ENCODE results near the gene TUBG2. TPM values are rescaled to one million over a fixed set of nuclear protein-coding genes. Genes with fewer than 3 reads are reported as not detected.

The TUBG2 gene
- total RNA-seq, 6 experiments from 2014 or later, result 15.2 to 17.3 (median 16.9) TPM

DNA sequence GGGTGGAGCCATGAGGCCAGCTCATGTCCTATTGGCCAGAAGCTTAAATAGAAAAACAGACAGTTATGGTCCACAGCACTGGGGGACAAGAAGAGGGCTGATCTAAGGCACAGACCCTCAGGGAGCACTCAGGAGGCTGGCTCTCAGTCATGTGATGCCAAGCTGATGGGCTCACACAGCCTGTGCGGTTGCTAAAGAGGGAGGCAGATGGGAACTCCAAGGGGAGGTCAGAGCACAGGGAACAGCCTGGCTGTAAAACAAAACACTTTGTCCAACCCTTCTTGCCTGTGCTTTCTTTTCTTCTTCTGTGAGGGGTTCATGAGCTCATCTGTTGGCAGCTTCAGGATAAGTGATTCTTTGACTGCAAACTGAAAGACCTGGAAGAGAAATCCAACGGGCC, 50.5 kb downstream of the TUBG2 start:
- TF ChIP-seq, protein P1, sequence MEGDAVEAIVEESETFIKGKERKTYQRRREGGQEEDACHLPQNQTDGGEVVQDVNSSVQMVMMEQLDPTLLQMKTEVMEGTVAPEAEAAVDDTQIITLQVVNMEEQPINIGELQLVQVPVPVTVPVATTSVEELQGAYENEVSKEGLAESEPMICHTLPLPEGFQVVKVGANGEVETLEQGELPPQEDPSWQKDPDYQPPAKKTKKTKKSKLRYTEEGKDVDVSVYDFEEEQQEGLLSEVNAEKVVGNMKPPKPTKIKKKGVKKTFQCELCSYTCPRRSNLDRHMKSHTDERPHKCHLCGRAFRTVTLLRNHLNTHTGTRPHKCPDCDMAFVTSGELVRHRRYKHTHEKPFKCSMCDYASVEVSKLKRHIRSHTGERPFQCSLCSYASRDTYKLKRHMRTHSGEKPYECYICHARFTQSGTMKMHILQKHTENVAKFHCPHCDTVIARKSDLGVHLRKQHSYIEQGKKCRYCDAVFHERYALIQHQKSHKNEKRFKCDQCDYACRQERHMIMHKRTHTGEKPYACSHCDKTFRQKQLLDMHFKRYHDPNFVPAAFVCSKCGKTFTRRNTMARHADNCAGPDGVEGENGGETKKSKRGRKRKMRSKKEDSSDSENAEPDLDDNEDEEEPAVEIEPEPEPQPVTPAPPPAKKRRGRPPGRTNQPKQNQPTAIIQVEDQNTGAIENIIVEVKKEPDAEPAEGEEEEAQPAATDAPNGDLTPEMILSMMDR (IDR thresholded peaks at IDR 0.05), result no peak
- no peaks in the 10 kb centered on the region for H3K4me1 Mint-ChIP-seq (ENCODE audit: low read depth)
- no peak overlapping the region for H3K27ac Mint-ChIP-seq
- no peaks in the 10 kb centered on the region for H3K27me3 Mint-ChIP-seq (ENCODE audit: insufficient read depth)
- H3K36me3 Mint-ChIP-seq (ENCODE audit: low read depth), result peaks cover 29% of the 10 kb centered on the region
- no peak for DNase-seq
- no peaks in the 10 kb centered on the region for H3K9me3 Mint-ChIP-seq
- no peak overlapping the region for H3K4me3 Mint-ChIP-seq

Small RNAs within 50 kb of the gene (microRNA-seq; reads per million reads assigned to microRNA genes)
- gene MIR6780A, result 3.9 reads per million

Other genes with a start within 250 kb of the TUBG2 start
- 1,000 to 10,000 TPM; 1,059 to 1,221 (median 1,100) TPM for gene CAVIN1, start 236.0 kb upstream of the TUBG2 start, total RNA-seq (2021; fragmentation: NEBNext Ultra II Directional; extraction: Animal tissue kit (Norgen Biotek cat#: 25700))
- 10 to 100 TPM; 29.6 to 56.7 (median 37.1) TPM for gene ATP6V0A1, start 200.4 kb upstream of the TUBG2 start, total RNA-seq (2021; fragmentation: NEBNext Ultra II Directional; extraction: Animal tissue kit (Norgen Biotek cat#: 25700))
- gene NAGLU, start 123.0 kb upstream of the TUBG2 start, total RNA-seq (2021; fragmentation: NEBNext Ultra II Directional; extraction: Animal tissue kit (Norgen Biotek cat#: 25700)), result 10 to 100 TPM; 38.7 to 43.1 (median 39.9) TPM
- 1 to 10 TPM in 4 of 6 experiments, under 1 TPM in 2; 0.66 to 1.5 (median 1.1) TPM for gene HSD17B1, start 106.4 kb upstream of the TUBG2 start, total RNA-seq (2021; fragmentation: NEBNext Ultra II Directional; extraction: Animal tissue kit (Norgen Biotek cat#: 25700))
- 10 to 100 TPM; 64.6 to 77.6 (median 71.1) TPM for gene COASY, start 97.1 kb upstream of the TUBG2 start, total RNA-seq (2021; fragmentation: NEBNext Ultra II Directional; extraction: Animal tissue kit (Norgen Biotek cat#: 25700))
- gene MLX, start 92.2 kb upstream of the TUBG2 start, total RNA-seq (2021; fragmentation: NEBNext Ultra II Directional; extraction: Animal tissue kit (Norgen Biotek cat#: 25700)), result 10 to 100 TPM; 40.7 to 48.3 (median 47.0) TPM
- 10 to 100 TPM in 5 of 6 experiments, 1 to 10 TPM in 1; 7.3 to 18.2 (median 16.0) TPM for gene PSMC3IP, start 81.6 kb upstream of the TUBG2 start, total RNA-seq (2021; fragmentation: NEBNext Ultra II Directional; extraction: Animal tissue kit (Norgen Biotek cat#: 25700))
- gene RETREG3, start 49.9 kb upstream of the TUBG2 start, total RNA-seq (2021; fragmentation: NEBNext Ultra II Directional; extraction: Animal tissue kit (Norgen Biotek cat#: 25700)), result 10 to 100 TPM; 42.5 to 61.1 (median 48.9) TPM
- gene TUBG1, start 49.6 kb upstream of the TUBG2 start, total RNA-seq (2021; fragmentation: NEBNext Ultra II Directional; extraction: Animal tissue kit (Norgen Biotek cat#: 25700)), result 100 to 1,000 TPM in 5 of 6 experiments, 10 to 100 TPM in 1; 85.5 to 127 (median 112) TPM
- 10 to 100 TPM; 16.4 to 22.4 (median 19.1) TPM for gene PLEKHH3, start 17.7 kb downstream of the TUBG2 start, total RNA-seq (2021; fragmentation: NEBNext Ultra II Directional; extraction: Animal tissue kit (Norgen Biotek cat#: 25700))
- gene CCR10, start 22.6 kb downstream of the TUBG2 start, total RNA-seq (2021; fragmentation: NEBNext Ultra II Directional; extraction: Animal tissue kit (Norgen Biotek cat#: 25700)), result 1 to 10 TPM; 1.7 to 2.9 (median 2.2) TPM
- 10 to 100 TPM; 26.0 to 43.7 (median 37.7) TPM for gene CNTNAP1, start 23.2 kb downstream of the TUBG2 start, total RNA-seq (2021; fragmentation: NEBNext Ultra II Directional; extraction: Animal tissue kit (Norgen Biotek cat#: 25700))
- 10 to 100 TPM; 18.3 to 21.2 (median 19.2) TPM for gene EZH1, start 85.8 kb downstream of the TUBG2 start, total RNA-seq (2021; fragmentation: NEBNext Ultra II Directional; extraction: Animal tissue kit (Norgen Biotek cat#: 25700))
- 1 to 10 TPM in 3 of 6 experiments, under 1 TPM in 3; 0.40 to 1.3 (median 0.80) TPM for gene RAMP2, start 101.9 kb downstream of the TUBG2 start, total RNA-seq (2021; fragmentation: NEBNext Ultra II Directional; extraction: Animal tissue kit (Norgen Biotek cat#: 25700))
- gene VPS25, start 114.2 kb downstream of the TUBG2 start, total RNA-seq (2021; fragmentation: NEBNext Ultra II Directional; extraction: Animal tissue kit (Norgen Biotek cat#: 25700)), result 10 to 100 TPM; 79.3 to 94.5 (median 90.5) TPM
- gene WNK4, start 121.3 kb downstream of the TUBG2 start, total RNA-seq (2021; fragmentation: NEBNext Ultra II Directional; extraction: Animal tissue kit (Norgen Biotek cat#: 25700)), result 10 to 100 TPM; 22.2 to 33.0 (median 24.3) TPM
- 10 to 100 TPM; 52.8 to 67.3 (median 61.1) TPM for gene COA3, start 139.4 kb downstream of the TUBG2 start, total RNA-seq (2021; fragmentation: NEBNext Ultra II Directional; extraction: Animal tissue kit (Norgen Biotek cat#: 25700))
- under 1 TPM in 1 of 6 experiments, not detected in 5; 0.19 TPM for gene CNTD1, start 139.6 kb downstream of the TUBG2 start, total RNA-seq (2021; fragmentation: NEBNext Ultra II Directional; extraction: Animal tissue kit (Norgen Biotek cat#: 25700))
- gene BECN1, start 165.0 kb downstream of the TUBG2 start, total RNA-seq (2021; fragmentation: NEBNext Ultra II Directional; extraction: Animal tissue kit (Norgen Biotek cat#: 25700)), result 100 to 1,000 TPM in 3 of 6 experiments, 10 to 100 TPM in 3; 95.6 to 113 (median 99.9) TPM
- 100 to 1,000 TPM; 153 to 184 (median 162) TPM for gene PSME3, start 174.1 kb downstream of the TUBG2 start, total RNA-seq (2021; fragmentation: NEBNext Ultra II Directional; extraction: Animal tissue kit (Norgen Biotek cat#: 25700))
- under 1 TPM; 0.20 to 0.78 (median 0.41) TPM for gene AOC2, start 185.3 kb downstream of the TUBG2 start, total RNA-seq (2021; fragmentation: NEBNext Ultra II Directional; extraction: Animal tissue kit (Norgen Biotek cat#: 25700))
- under 1 TPM in 4 of 6 experiments, not detected in 2; 0.05 to 0.14 (median 0.06) TPM for gene AOC3, start 191.9 kb downstream of the TUBG2 start, total RNA-seq (2021; fragmentation: NEBNext Ultra II Directional; extraction: Animal tissue kit (Norgen Biotek cat#: 25700))
- not detected for gene G6PC1, start 241.5 kb downstream of the TUBG2 start, total RNA-seq (2021; fragmentation: NEBNext Ultra II Directional; extraction: Animal tissue kit (Norgen Biotek cat#: 25700))